ENCODE data around the gene RARB. TPM values are rescaled to one million over a fixed set of nuclear protein-coding genes. Genes with fewer than 3 reads are reported as not detected.

RARB gene
- total and polyA plus RNA-seq, 7 experiments from 2014 or later, result 0.07 to 0.13 TPM; not detected in 5

GRCh38 chr3:25452192-25452591 lies 24.1 kb downstream of the RARB start:
- Mint-ChIP-seq H3K27ac (no peak overlapping the region), H3K4me1 (peaks cover 0 to 2% (median 0%) of the 10 kb centered on the region in 7 donors), H3K27me3 (peaks cover 0 to 18% (median 3%) of the 10 kb centered on the region in 5 donors), H3K9me3 (no peaks in the 10 kb centered on the region), H3K36me3 (no peaks in the 10 kb centered on the region), H3K4me3 (no peak overlapping the region)
- ATAC-seq (no peak), DNase-seq (no peak)
- Histone ChIP-seq H3K27ac (ENCODE audit: low read depth, low read length) (no peak overlapping the region), H3K27me3 (ENCODE audit: control insufficient read depth in 2 of 2, insufficient read depth in 2 of 2, low read length in 2 of 2) (no peaks in the 10 kb centered on the region), H3K4me3 (ENCODE audit: low read length) (no peak overlapping the region), H3K36me3 (ENCODE audit: control insufficient read depth in 2 of 3, insufficient read depth in 3 of 3, low read length in 3 of 3) (no peaks in the 10 kb centered on the region), H3K4me1 (ENCODE audit: control insufficient read depth in 2 of 2, insufficient read depth in 2 of 2, low read length in 2 of 2) (no peaks in the 10 kb centered on the region), H3K9me3 (ENCODE audit: control insufficient read depth in 2 of 3, low read length in 3 of 3) (no peaks in the 10 kb centered on the region)
- POLR2A ChIA-PET, result no interaction called here
- intact Hi-C loops (cut with micrococcal nuclease), result no loop called here
- CTCF ChIA-PET, result no interaction called here

- intact Hi-C loops (cut with micrococcal nuclease), result no loop called here
- H3K4me1 Mint-ChIP-seq, result peaks cover 0 to 2% (median 0%) of the 10 kb centered on the region in 7 donors
- H3K36me3 Mint-ChIP-seq, result no peaks in the 10 kb centered on the region
- no peak overlapping the region for H3K27ac Mint-ChIP-seq
- DNase-seq, result no peak
- Histone ChIP-seq H3K27me3 (ENCODE audit: control insufficient read depth in 2 of 2, insufficient read depth in 2 of 2, low read length in 2 of 2) (no peaks in the 10 kb centered on the region), H3K4me1 (ENCODE audit: control insufficient read depth in 2 of 2, insufficient read depth in 2 of 2, low read length in 2 of 2) (no peaks in the 10 kb centered on the region), H3K9me3 (ENCODE audit: control insufficient read depth in 2 of 3, low read length in 3 of 3) (no peaks in the 10 kb centered on the region), H3K36me3 (ENCODE audit: control insufficient read depth in 2 of 3, insufficient read depth in 3 of 3, low read length in 3 of 3) (no peaks in the 10 kb centered on the region), H3K4me3 (ENCODE audit: low read length) (no peak overlapping the region), H3K27ac (ENCODE audit: low read depth, low read length) (no peak overlapping the region)
- no peak overlapping the region for H3K4me3 Mint-ChIP-seq
- ChIA-PET POLR2A (no interaction called here), CTCF (no interaction called here)
- H3K27me3 Mint-ChIP-seq, result peaks cover 0 to 18% (median 3%) of the 10 kb centered on the region in 5 donors
- no peaks in the 10 kb centered on the region for H3K9me3 Mint-ChIP-seq
- ATAC-seq, result no peak
Observed at GRCh38 chr3:25452740-25453139, 24.7 kb downstream of the RARB start.

GRCh38 chr3:25453619-25454004 lies 25.5 kb downstream of the RARB start:
- Histone ChIP-seq H3K27ac (ENCODE audit: low read depth, low read length) (no peak overlapping the region), H3K9me3 (ENCODE audit: control insufficient read depth in 2 of 3, low read length in 3 of 3) (no peaks in the 10 kb centered on the region), H3K27me3 (ENCODE audit: control insufficient read depth in 2 of 2, insufficient read depth in 2 of 2, low read length in 2 of 2) (no peaks in the 10 kb centered on the region), H3K4me3 (ENCODE audit: low read length) (no peak overlapping the region), H3K4me1 (ENCODE audit: control insufficient read depth in 2 of 2, insufficient read depth in 2 of 2, low read length in 2 of 2) (no peaks in the 10 kb centered on the region), H3K36me3 (ENCODE audit: control insufficient read depth in 2 of 3, insufficient read depth in 3 of 3, low read length in 3 of 3) (no peaks in the 10 kb centered on the region)
- Mint-ChIP-seq H3K27me3 (peaks cover 0 to 18% (median 3%) of the 10 kb centered on the region in 5 donors), H3K36me3 (no peaks in the 10 kb centered on the region), H3K27ac (no peak overlapping the region), H3K4me1 (peaks cover 0 to 2% (median 0%) of the 10 kb centered on the region in 7 donors), H3K4me3 (no peak overlapping the region), H3K9me3 (no peaks in the 10 kb centered on the region)
- intact Hi-C loops (cut with micrococcal nuclease), result no loop called here
- DNase-seq (no peak), ATAC-seq (no peak)
- ChIA-PET POLR2A (no interaction called here), CTCF (no interaction called here)

- no peak for ATAC-seq
- no peak overlapping the region for H3K4me3 ChIP-seq (ENCODE audit: low read length)
- H3K4me1 ChIP-seq (ENCODE audit: control insufficient read depth in 2 of 2, insufficient read depth in 2 of 2, low read length in 2 of 2), result no peaks in the 10 kb centered on the region
- CTCF ChIA-PET, result no interaction called here
- Mint-ChIP-seq H3K9me3 (no peaks in the 10 kb centered on the region), H3K36me3 (no peaks in the 10 kb centered on the region), H3K27me3 (peaks cover 0 to 18% (median 3%) of the 10 kb centered on the region in 5 donors), H3K4me3 (no peak overlapping the region), H3K27ac (no peak overlapping the region), H3K4me1 (peaks cover 0 to 2% (median 0%) of the 10 kb centered on the region in 7 donors)
- no peaks in the 10 kb centered on the region for H3K36me3 ChIP-seq (ENCODE audit: control insufficient read depth in 2 of 3, insufficient read depth in 3 of 3, low read length in 3 of 3)
- no peak overlapping the region for H3K27ac ChIP-seq (ENCODE audit: low read depth, low read length)
- intact Hi-C loops (cut with micrococcal nuclease), result no loop called here
- no peaks in the 10 kb centered on the region for H3K27me3 ChIP-seq (ENCODE audit: control insufficient read depth in 2 of 2, insufficient read depth in 2 of 2, low read length in 2 of 2)
- no peak for DNase-seq
- POLR2A ChIA-PET, result no interaction called here
- H3K9me3 ChIP-seq (ENCODE audit: control insufficient read depth in 2 of 3, low read length in 3 of 3), result no peaks in the 10 kb centered on the region
Observed at GRCh38 chr3:25454005-25454927, 26.2 kb downstream of the RARB start.

- no peaks in the 10 kb centered on the region for H3K9me3 ChIP-seq (ENCODE audit: control insufficient read depth in 2 of 3, low read length in 3 of 3)
- no peak for DNase-seq
- intact Hi-C loops (cut with micrococcal nuclease), result no loop called here
- no peak overlapping the region for H3K27ac ChIP-seq (ENCODE audit: low read depth, low read length)
- Mint-ChIP-seq H3K9me3 (no peaks in the 10 kb centered on the region), H3K4me1 (peaks cover 0 to 2% (median 0%) of the 10 kb centered on the region in 7 donors), H3K36me3 (no peaks in the 10 kb centered on the region), H3K27me3 (peaks cover 0 to 18% (median 3%) of the 10 kb centered on the region in 5 donors), H3K4me3 (no peak overlapping the region), H3K27ac (no peak overlapping the region)
- ChIA-PET CTCF (no interaction called here), POLR2A (no interaction called here)
- H3K4me3 ChIP-seq (ENCODE audit: low read length), result no peak overlapping the region
- ATAC-seq, result no peak
- no peaks in the 10 kb centered on the region for H3K4me1 ChIP-seq (ENCODE audit: control insufficient read depth in 2 of 2, insufficient read depth in 2 of 2, low read length in 2 of 2)
- H3K27me3 ChIP-seq (ENCODE audit: control insufficient read depth in 2 of 2, insufficient read depth in 2 of 2, low read length in 2 of 2), result no peaks in the 10 kb centered on the region
- no peaks in the 10 kb centered on the region for H3K36me3 ChIP-seq (ENCODE audit: control insufficient read depth in 2 of 3, insufficient read depth in 3 of 3, low read length in 3 of 3)
Observed at GRCh38 chr3:25455441-25456132, 27.5 kb downstream of the RARB start.

GRCh38 chr3:25456723-25457670 lies 28.9 kb downstream of the RARB start:
- Mint-ChIP-seq H3K9me3 (no peaks in the 10 kb centered on the region), H3K4me1 (peaks cover 0 to 7% (median 0%) of the 10 kb centered on the region in 7 donors), H3K27me3 (peaks cover 0 to 12% (median 3%) of the 10 kb centered on the region in 5 donors), H3K4me3 (no peak overlapping the region), H3K27ac (no peak overlapping the region), H3K36me3 (no peaks in the 10 kb centered on the region)
- intact Hi-C loops (cut with micrococcal nuclease), result no loop called here
- Histone ChIP-seq H3K4me3 (ENCODE audit: low read length) (no peak overlapping the region), H3K36me3 (ENCODE audit: control insufficient read depth in 2 of 3, insufficient read depth in 3 of 3, low read length in 3 of 3) (no peaks in the 10 kb centered on the region), H3K27ac (ENCODE audit: low read depth, low read length) (no peak overlapping the region), H3K27me3 (ENCODE audit: control insufficient read depth in 2 of 2, insufficient read depth in 2 of 2, low read length in 2 of 2) (no peaks in the 10 kb centered on the region), H3K4me1 (ENCODE audit: control insufficient read depth in 2 of 2, insufficient read depth in 2 of 2, low read length in 2 of 2) (no peaks in the 10 kb centered on the region), H3K9me3 (ENCODE audit: control insufficient read depth in 2 of 3, low read length in 3 of 3) (no peaks in the 10 kb centered on the region)
- ATAC-seq (no peak), DNase-seq (no peak)
- POLR2A ChIA-PET, result no interaction called here
- CTCF ChIA-PET, result no interaction called here
